ENCODE data around the gene HOXC12. TPM values are rescaled to one million over a fixed set of nuclear protein-coding genes. Genes with fewer than 3 reads are reported as not detected.
A peak's percentile ranks its signal among the peaks of the same experiment; 100 is the strongest.

Gene HOXC12
- total and polyA plus RNA-seq, 2 of the 8 experiments (the other 6 are each of a cell fraction or from before 2014, with no cell fraction given): not detected

- POLR2A ChIA-PET (ENCODE audit: partially characterized antibody): interaction anchor here (0.6 to 1.4 kb wide), 3 partner anchors 8 to 144 kb away, joined by 3 read pairs; no protein-coding TSS in a partner anchor
These were observed 5.7 kb downstream of the HOXC12 start for GRCh38 chr12:53960187-53961024.

More at GRCh38 chr12:53960187-53961024, 5.7 kb downstream of the HOXC12 start:
- FAIRE-seq: no peak
- no peak overlapping the region for H2BK120ac ChIP-seq (replicated peaks; ENCODE audit: low read depth, low read length)
- peaks cover 0 to 5% (median under 1%) of the 10 kb centered on the region in 4 experiments; a peak in 1 of 7 replicates for H3K4me1 ChIP-seq (replicated peaks in 1 of 4; ENCODE audit: control insufficient read depth in 3 of 4, insufficient read depth in 4 of 4, low read length in 3 of 4)
- peaks cover 99 to 100% (median 100%) of the 10 kb centered on the region in 4 experiments for H3K27me3 ChIP-seq (replicated peaks in 1 of 4; ENCODE audit: control insufficient read depth in 3 of 4, extremely low read depth in 1 of 4, insufficient read depth in 3 of 4, low read length in 3 of 4)
- no peak overlapping the region for H3K14ac ChIP-seq (ENCODE audit: insufficient read length)
- no peaks in the 10 kb centered on the region for H3K23me2 ChIP-seq (ENCODE audit: low read depth, low read length)
- peaks cover 33 to 51% of the 10 kb centered on the region in 2 experiments for H4K20me1 ChIP-seq (replicated peaks in 1 of 2; ENCODE audit: control insufficient read depth in 1 of 2, insufficient read depth in 2 of 2, low read length in 2 of 2)
- no peak overlapping the region for H4K5ac ChIP-seq (ENCODE audit: insufficient read length, low read depth, low read length)
- H3K56ac ChIP-seq (replicated peaks; ENCODE audit: insufficient read length, low read depth, low read length): no peak overlapping the region
- no peaks in the 10 kb centered on the region for H3K79me1 ChIP-seq (ENCODE audit: low read depth, low read length)
- no peak overlapping the region for H2BK5ac ChIP-seq (ENCODE audit: low read depth, low read length)
- CTCF ChIA-PET (ENCODE audit: partially characterized antibody): interaction anchor here (0.8 to 2.5 kb wide), 8 partner anchors 10 to 241 kb away, joined by 3 to 10 read pairs (median 4); partner anchors contain the start of gene HOXC10
- 0 out of 2 replicates have a peak overlapping the region, but pooled peaks have one; percentile 3 for H2BK12ac ChIP-seq (ENCODE audit: low read depth, low read length)
- H2BK20ac ChIP-seq (ENCODE audit: low read length): no peak overlapping the region
- no peak overlapping the region for H4K8ac ChIP-seq (ENCODE audit: extremely low read depth, insufficient read depth, low read length)
- H3K4me3 ChIP-seq (ENCODE audit: extremely low read depth in 1 of 4, insufficient read depth in 2 of 4, low read depth in 3 of 4, low read length in 4 of 4): 0 out of 8 replicates have a peak overlapping the region, but pooled peaks of 1 of the 4 experiments have one; percentile 30
- H3K9me3 ChIP-seq (ENCODE audit: insufficient read depth in 2 of 2, low read depth in 1 of 2, low read length in 1 of 2): no peaks in the 10 kb centered on the region
- WGBS, 2 experiments (ENCODE audit: extremely low coverage in 1 of 2, insufficient coverage in 1 of 2, insufficient read length in 1 of 2, insufficient replicate concordance in 2 of 2, low coverage in 1 of 2, low lambda C conversion rate in 2 of 2, missing lambda C conversion rate in 1 of 2): 18% methylated on average over 32 of the region's 39 CpGs; no CpG with 5 or more reads in 1 of the 2 experiments
- no peak overlapping the region for H2AK5ac ChIP-seq (ENCODE audit: low read depth, low read length)
- H2AFZ ChIP-seq (ENCODE audit: low read length): no peak overlapping the region
- peak overlapping the region; percentile 19 to 36; a peak in 2 of 4 replicates for H3K4me2 ChIP-seq (ENCODE audit: insufficient read depth in 1 of 2, low read depth in 2 of 2, low read length in 2 of 2)
- H3K27ac ChIP-seq (ENCODE audit: low read depth, low read length): no peak overlapping the region
- H3K18ac ChIP-seq (ENCODE audit: extremely low read depth, low read length): no peak overlapping the region
- no peak overlapping the region for H3K23ac ChIP-seq (ENCODE audit: insufficient read length)
- H4K91ac ChIP-seq (replicated peaks; ENCODE audit: insufficient read length, low read length): no peak overlapping the region
- no peak overlapping the region for H3K4ac ChIP-seq (replicated peaks; ENCODE audit: insufficient read length, low read depth, low read length)
- no peak overlapping the region for H3K9ac ChIP-seq (replicated peaks in 1 of 4; ENCODE audit: extremely low read depth in 1 of 4, low read depth in 3 of 4, low read length in 3 of 4)
- no peak overlapping the region; the same call in 1 of the 2 replicates for H2BK15ac ChIP-seq (ENCODE audit: low read length)
- no peak for DNase-seq (ENCODE audit: low read depth in 1 of 2, low spot score in 2 of 2)
- TF ChIP-seq EZH2 (IDR thresholded peaks at IDR 0.05; ENCODE audit: low read depth, low read length, severe bottlenecking) (peak; percentile 93), ATF2 (IDR thresholded peaks at IDR 0.05; ENCODE audit: low read length) (no peak), SUZ12 (IDR thresholded peaks at IDR 0.05; ENCODE audit: low read length) (peak; percentile 87; the same call in 1 of the 2 replicates), RNF2 (IDR thresholded peaks at IDR 0.05; ENCODE audit: borderline replicate concordance, low read depth, low read length, missing control alignments, poor library complexity, severe bottlenecking) (peak; percentile 86)
- no peaks in the 10 kb centered on the region for H3K79me2 ChIP-seq (ENCODE audit: control insufficient read depth in 1 of 2, insufficient read depth in 2 of 2, low read length in 2 of 2)
- peaks cover 0 to 8% (median 0%) of the 10 kb centered on the region in 4 experiments; a peak in 1 of 8 replicates for H3K36me3 ChIP-seq (ENCODE audit: control insufficient read depth in 2 of 4, insufficient read depth in 4 of 4, low read length in 3 of 4)

Data from H1 (cell line).